K562 (cell line): ENCODE data around the gene SERP1. TPM values are rescaled to one million over a fixed set of nuclear protein-coding genes. Genes with fewer than 3 reads are reported as not detected.

Experiments
- AFF1 ChIP-seq, 2 experiments: fragments of 450-650 bp; IDR thresholded peaks; 2 replicates each; pipeline ENCODE4 v1.6.1; 2018; ENCODE audit warnings: mild to moderate bottlenecking in 2 of 2, low read depth in 1 of 2; ENCODE audit not compliant: partially characterized antibody in 2 of 2
- BHLHE40 ChIP-seq: IDR thresholded peaks from 2 replicates; pipeline ENCODE4 v1.6.1; 2011; ENCODE audit warnings: low read length, improper control_type of control experiment
- BRF1 ChIP-seq: IDR thresholded peaks from 3 replicates; pipeline ENCODE4 v1.6.1; 2011; ENCODE audit warnings: borderline replicate concordance, mild to moderate bottlenecking; ENCODE audit not compliant: insufficient read length; ENCODE audit errors: extremely low read depth
- CREB5 ChIP-seq: fragments of 250-450 bp; sonication (Bioruptor Pico); IDR thresholded peaks from 2 replicates; pipeline ENCODE4 v1.5.0; 2020; ENCODE audit warnings: mild to moderate bottlenecking
- DDX20 ChIP-seq: fragments of 450-650 bp; IDR thresholded peaks from 2 replicates; pipeline ENCODE4 v1.6.1; 2016; ENCODE audit warnings: missing genetic modification characterization, low read depth, mild to moderate bottlenecking, missing compliant biosample characterization, moderate library complexity
- FOXP1 ChIP-seq: sonication (generic); formaldehyde crosslinking; IDR thresholded peaks from 2 replicates; pipeline ENCODE4 v1.8.0; 2022; ENCODE audit warnings: mild to moderate bottlenecking, missing genetic modification reagents
- MTA2 ChIP-seq: fragments of 450-650 bp; IDR thresholded peaks from 2 replicates; pipeline ENCODE4 v1.6.1; 2016; ENCODE audit warnings: low read depth
- NCOA4 ChIP-seq: fragments of 450-650 bp; IDR thresholded peaks from 2 replicates; pipeline ENCODE4 v1.6.1; 2018; ENCODE audit warnings: mild to moderate bottlenecking; ENCODE audit not compliant: partially characterized antibody
- NFE2 ChIP-seq: IDR thresholded peaks from 2 replicates; pipeline ENCODE4 v1.6.1; 2014; ENCODE audit warnings: antibody characterized with exemption, low read depth
- PHB2 ChIP-seq: fragments of 450-650 bp; IDR thresholded peaks from 2 replicates; pipeline ENCODE4 v1.6.1; 2017; ENCODE audit warnings: low read depth
- PHTF2 ChIP-seq: fragments of 250-450 bp; sonication (Bioruptor Pico); IDR thresholded peaks from 2 replicates; pipeline ENCODE4 v1.5.0; 2021; ENCODE audit warnings: mild to moderate bottlenecking
- STAT5B ChIP-seq: fragments of 250-450 bp; sonication (Bioruptor Pico); IDR thresholded peaks from 2 replicates; pipeline ENCODE4 v1.8.0; 2021; ENCODE audit warnings: mild to moderate bottlenecking, inconsistent platforms
- XRCC5 ChIP-seq: fragments of 200-400 bp; formaldehyde crosslinking; IDR thresholded peaks from 2 replicates; pipeline ENCODE4 v1.6.1; 2017; ENCODE audit warnings: low read depth, mild to moderate bottlenecking, low read length
- ZBTB43 ChIP-seq: sonication (generic); formaldehyde crosslinking; IDR thresholded peaks from 2 replicates; pipeline ENCODE4 v1.8.0; 2023; ENCODE audit warnings: mild to moderate bottlenecking, missing genetic modification reagents
- ZKSCAN3 ChIP-seq: fragments of 250-450 bp; sonication (Bioruptor Pico); IDR thresholded peaks from 2 replicates; pipeline ENCODE4 v1.4.0; 2020
- ZNF24 ChIP-seq: fragments of 450-650 bp; IDR thresholded peaks from 2 replicates; pipeline ENCODE4 v1.6.1; 2016
- ZNF274 ChIP-seq: IDR thresholded peaks from 2 replicates; pipeline ENCODE4 v1.6.1; 2011; ENCODE audit warnings: low read depth, mild to moderate bottlenecking, low read length, moderate library complexity, borderline replicate concordance
- ZNF311 ChIP-seq: fragments of 250-450 bp; sonication (Bioruptor Pico); IDR thresholded peaks from 2 replicates; pipeline ENCODE4 v1.4.0; 2020; ENCODE audit warnings: mild to moderate bottlenecking, moderate library complexity
- ZNF512 ChIP-seq: IDR thresholded peaks from 2 replicates; pipeline ENCODE4 v1.6.1; 2016; ENCODE audit warnings: missing genetic modification characterization, missing compliant biosample characterization
- ZNF695 ChIP-seq: fragments of 450-650 bp; formaldehyde crosslinking; IDR thresholded peaks from 2 replicates; pipeline ENCODE4 v1.4.0; 2020; ENCODE audit warnings: mild to moderate bottlenecking, moderate library complexity
- ZNF79 ChIP-seq: fragments of 250-450 bp; sonication (Bioruptor Pico); IDR thresholded peaks from 2 replicates; pipeline ENCODE4 v1.4.0; 2020; ENCODE audit warnings: low read depth, mild to moderate bottlenecking, moderate library complexity
- polyA plus RNA-seq, 8 experiments: library from polyadenylated mRNA; depleted of rRNA in 4 of 8; stranded (reverse) in 5 of 8; unstranded in 3 of 8; fragments of >200 nt; fragmentation: Nextera tagmentation in 2 of 8; fragmentation: Illumina TruSeq in 1 of 8; extraction: Ambion mirVana in 2 of 8; extraction: Trizol in 1 of 8; gene quantifications; 2 replicates each; pipeline versions ENCODE4 v1.2.1 to v1.2.3, GENCODE V29; 2011 to 2014; ENCODE audit warnings: inconsistent platforms in 1 of 8, missing spikeins in 1 of 8
- total RNA-seq, 7 experiments: library from RNA; depleted of rRNA in 6 of 7; stranded (reverse); fragments of >200 nt in 6 of 7; fragmentation: Illumina TruSeq in 2 of 7; extraction: Trizol in 2 of 7; gene quantifications; 2 replicates each; pipeline versions ENCODE4 v1.2.1 to v1.2.3, GENCODE V29; 2011 to 2021; ENCODE audit warnings: low replicate concordance in 1 of 7

Gene SERP1
- total and polyA plus RNA-seq, 9 of the 15 experiments (the other 6 are each of a cell fraction or from before 2014, with no cell fraction given): 38.6 to 443 (median 121) TPM

- TF ChIP-seq AFF1 (IDR thresholded peaks at IDR 0.05; ENCODE audit: low read depth in 1 of 2, partially characterized antibody in 2 of 2) (peak in 1 of 2 experiments; percentile 79), BHLHE40 (peak; percentile 43), ZBTB43 (no peak; the same call in 1 of the 2 replicates), ZNF695 (CRISPR knock-in tag) (no peak), ZKSCAN3 (CRISPR knock-in tag) (no peak), ZNF311 (CRISPR knock-in tag) (no peak), MTA2 (peak; percentile 71), STAT5B (CRISPR knock-in tag) (no peak), ZNF24 (peak; percentile 82), XRCC5 (0 out of 2 replicates have a peak, but pooled peaks have one; percentile 18), BRF1 (no peak), ZNF79 (CRISPR knock-in tag) (no peak), PHB2 (no peak), FOXP1 (CRISPR knock-in tag) (peak; percentile 91; the same call in 1 of the 2 replicates), CREB5 (CRISPR knock-in tag) (no peak), NCOA4 (no peak), PHTF2 (CRISPR knock-in tag) (no peak), ZNF512 (tag) (no peak), DDX20 (tag) (no peak), ZNF274 (no peak), NFE2 (no peak)
Observed at GRCh38 chr3:150546226-150547044, at the start of gene SERP1, which contains the start of gene EIF2A (continued).
